NCI-H128 (cell line): ENCODE results near the gene MAD1L1.

ENCODE experiments used
- DNase-seq: peaks from one replicate; lab custom pipeline; 2025; ENCODE audit not compliant: unreplicated experiment; lab: John Stamatoyannopoulos, UW

Gene MAD1L1

GRCh38 chr7:2219136-2219535 lies 13.6 kb downstream of the MAD1L1 start:
- no peak for DNase-seq

- no peak for DNase-seq
Measured at GRCh38 chr7:2218444-2218785, 14.3 kb downstream of the MAD1L1 start.

GRCh38 chr7:2217716-2218443 lies 14.9 kb downstream of the MAD1L1 start:
- DNase-seq: no peak

GRCh38 chr7:2217206-2217605 lies 15.5 kb downstream of the MAD1L1 start:
- no peak for DNase-seq

GRCh38 chr7:2215851-2216250 lies 16.9 kb downstream of the MAD1L1 start:
- no peak for DNase-seq

- no peak for DNase-seq
Measured at GRCh38 chr7:2214636-2215035, 18.1 kb downstream of the MAD1L1 start.

GRCh38 chr7:2213551-2214215 lies 19.1 kb downstream of the MAD1L1 start:
- no peak for DNase-seq

GRCh38 chr7:2212906-2213305 lies 19.8 kb downstream of the MAD1L1 start:
- no peak for DNase-seq

GRCh38 chr7:2211926-2212325 lies 20.8 kb downstream of the MAD1L1 start:
- no peak for DNase-seq

- DNase-seq: no peak
Measured at GRCh38 chr7:2211259-2211880, 21.4 kb downstream of the MAD1L1 start.

GRCh38 chr7:2210551-2211258 lies 22.0 kb downstream of the MAD1L1 start:
- DNase-seq: no peak

GRCh38 chr7:2209961-2210323 lies 22.8 kb downstream of the MAD1L1 start:
- DNase-seq: no peak

GRCh38 chr7:2209146-2209960 lies 23.4 kb downstream of the MAD1L1 start:
- peak; percentile 22 for DNase-seq

GRCh38 chr7:2208712-2209111 lies 24.0 kb downstream of the MAD1L1 start:
- no peak for DNase-seq

- no peak for DNase-seq
Measured at GRCh38 chr7:2205036-2205780, 27.5 kb downstream of the MAD1L1 start.

- no peak for DNase-seq
Measured at GRCh38 chr7:2204446-2204845, 28.3 kb downstream of the MAD1L1 start.

GRCh38 chr7:2203766-2204300 lies 28.9 kb downstream of the MAD1L1 start:
- DNase-seq: no peak

GRCh38 chr7:2202901-2203765 lies 29.6 kb downstream of the MAD1L1 start:
- DNase-seq: no peak

GRCh38 chr7:2202361-2202761 lies 30.4 kb downstream of the MAD1L1 start:
- no peak for DNase-seq
